SK-N-SH (cell line): ENCODE measurements around the gene TMPRSS9. TPM values are rescaled to one million over a fixed set of nuclear protein-coding genes. Genes with fewer than 3 reads are reported as not detected.

Experiments
- CTCF ChIA-PET: fragments of 300-600, 350-600 bp; formaldehyde crosslinking; extraction: SDS; loops from one replicate; lab custom pipeline; 2021; lab: Yijun Ruan, JAX
- POLR2A ChIA-PET: fragments of 350-600 bp; sonication (Branson Sonifier 250); formaldehyde crosslinking; extraction: SDS; loops from one replicate; lab custom pipeline; 2020; ENCODE audit warnings: antibody characterized with exemption, inconsistent platforms; lab: Yijun Ruan, JAX
- DNase-seq: peaks from one replicate; pipeline ENCODE4 v3.0.0; 2012
- H2AFZ ChIP-seq: fragments of 200-600 bp; sonication (generic); 2 replicates; pipeline ENCODE4 v1.8.1; 2016; ENCODE audit warnings: antibody characterized with exemption, mild to moderate bottlenecking, low read depth
- H3F3A ChIP-seq: fragments of 200-600 bp; sonication (generic); replicated peaks from 2 replicates; pipeline ENCODE3; 2016; ENCODE audit warnings: antibody characterized with exemption, mild to moderate bottlenecking; ENCODE audit not compliant: insufficient read depth
- H3K27ac ChIP-seq, 2 experiments: fragments of 200-500 bp in 1 of 2; fragments of 200-600 bp in 1 of 2; sonication (Bioruptor generic) in 1 of 2; sonication (generic), shearing (Covaris generic) in 1 of 2; 2 replicates each; pipeline versions ENCODE4 v1.5.1 to v1.6.1; 2014 to 2016; ENCODE audit warnings: low read depth in 2 of 2, inconsistent platforms in 1 of 2, low read length in 1 of 2, mild to moderate bottlenecking in 1 of 2, mixed read lengths in 1 of 2
- H3K27me3 ChIP-seq: fragments of 200-600 bp; sonication (generic), shearing (Covaris generic); 2 replicates; pipeline ENCODE4 v1.6.1; 2016; ENCODE audit warnings: mixed run types; ENCODE audit not compliant: insufficient read depth
- H3K36me3 ChIP-seq, 2 experiments: fragments of 200-500 bp in 1 of 2; fragments of 200-600 bp in 1 of 2; sonication (Bioruptor generic) in 1 of 2; sonication (generic) in 1 of 2; replicated peaks in 1 of 2; 2 replicates each; pipeline versions ENCODE3 to v1.5.1; 2014 to 2016; ENCODE audit warnings: low read length in 1 of 2, mild to moderate bottlenecking in 1 of 2; ENCODE audit not compliant: insufficient read depth in 2 of 2, control insufficient read depth in 1 of 2
- H3K4me1 ChIP-seq, 2 experiments: fragments of 200-500 bp in 1 of 2; fragments of 200-600 bp in 1 of 2; sonication (Bioruptor generic) in 1 of 2; sonication (generic), shearing (Covaris generic) in 1 of 2; 2 replicates each; pipeline versions ENCODE4 v1.5.1 to v1.6.1; 2014 to 2016; ENCODE audit warnings: low read depth in 1 of 2, low read length in 1 of 2, mixed run types in 1 of 2; ENCODE audit not compliant: insufficient read depth in 2 of 2, control insufficient read depth in 1 of 2
- H3K4me2 ChIP-seq: fragments of 200-600 bp; sonication (generic), shearing (Covaris generic); 2 replicates; pipeline ENCODE4 v1.6.1; 2017; ENCODE audit warnings: mixed run types
- H3K4me3 ChIP-seq, 2 experiments: fragments of 200-500 bp in 1 of 2; fragments of 200-600 bp in 1 of 2; sonication (Bioruptor generic) in 1 of 2; sonication (generic), shearing (Covaris generic) in 1 of 2; 2 replicates each; pipeline versions ENCODE4 v1.5.1 to v1.8.1; 2014 to 2016; ENCODE audit warnings: low read depth in 2 of 2, inconsistent platforms in 1 of 2, low read length in 1 of 2, mild to moderate bottlenecking in 1 of 2, mixed read lengths in 1 of 2, moderate library complexity in 1 of 2
- H3K79me2 ChIP-seq: fragments of 200-600 bp; sonication (generic); 2 replicates; pipeline ENCODE4 v1.8.1; 2017; ENCODE audit warnings: mild to moderate bottlenecking; ENCODE audit not compliant: insufficient read depth
- H3K9ac ChIP-seq: fragments of 200-600 bp; sonication (generic); 2 replicates; pipeline ENCODE4 v1.6.1; 2017; ENCODE audit warnings: mixed run types
- H3K9me2 ChIP-seq: fragments of 200-600 bp; sonication (generic); 2 replicates; pipeline ENCODE4 v1.6.1; 2017; ENCODE audit warnings: mixed run types
- H3K9me3 ChIP-seq: fragments of 200-600 bp; sonication (generic); 2 replicates; pipeline ENCODE4 v1.6.1; 2017; ENCODE audit warnings: mixed run types, mild to moderate bottlenecking, moderate library complexity
- H4K20me1 ChIP-seq: fragments of 200-600 bp; sonication (generic); 2 replicates; pipeline ENCODE4 v1.6.1; 2017; ENCODE audit warnings: mild to moderate bottlenecking, mixed run types; ENCODE audit not compliant: insufficient read depth
- CHD2 ChIP-seq: fragments of 150-350 bp; IDR thresholded peaks from 2 replicates; pipeline ENCODE4 v1.6.1; 2018; ENCODE audit warnings: low read length; ENCODE audit not compliant: partially characterized antibody
- ELF1 ChIP-seq: IDR thresholded peaks from 2 replicates; pipeline ENCODE4 v1.4.0; 2012
- EP300 ChIP-seq, 2 experiments: IDR thresholded peaks; 2 replicates each; pipeline versions ENCODE4 v1.4.0 to v1.6.1; 2012; ENCODE audit warnings: borderline replicate concordance in 1 of 2, low read depth in 1 of 2, low read length in 1 of 2
- FOXJ3 ChIP-seq: sonication (generic); formaldehyde crosslinking; IDR thresholded peaks from 2 replicates; pipeline ENCODE4 v1.5.1; 2020; ENCODE audit warnings: mild to moderate bottlenecking, missing genetic modification reagents
- FOXM1 ChIP-seq: IDR thresholded peaks from 2 replicates; pipeline ENCODE4 v1.4.0; 2012; ENCODE audit warnings: low read depth, mild to moderate bottlenecking
- IRF3 ChIP-seq: fragments of 150-350 bp; IDR thresholded peaks from 2 replicates; pipeline ENCODE4 v1.6.1; 2016; ENCODE audit warnings: mild to moderate bottlenecking, low read depth, low read length
- JUND ChIP-seq: IDR thresholded peaks from 2 replicates; pipeline ENCODE4 v1.4.0; 2012
- MAX ChIP-seq: IDR thresholded peaks from 2 replicates; pipeline ENCODE4 v1.4.0; 2012; ENCODE audit warnings: low read depth
- MEF2A ChIP-seq: IDR thresholded peaks from 2 replicates; pipeline ENCODE4 v1.4.0; 2012; ENCODE audit warnings: low read depth, borderline replicate concordance
- RAD21 ChIP-seq: IDR thresholded peaks from 2 replicates; pipeline ENCODE4 v1.6.1; 2012; ENCODE audit warnings: mild to moderate bottlenecking, low read length
- RCOR1 ChIP-seq: fragments of 150-350 bp; IDR thresholded peaks from 2 replicates; pipeline ENCODE4 v1.6.1; 2017; ENCODE audit warnings: antibody characterized with exemption, low read length
- REST ChIP-seq: IDR thresholded peaks from 2 replicates; pipeline ENCODE4 v1.6.1; 2012; ENCODE audit warnings: mild to moderate bottlenecking, low read depth, low read length, moderate library complexity
- RFX5 ChIP-seq: IDR thresholded peaks from 2 replicates; pipeline ENCODE4 v1.6.1; 2012; ENCODE audit warnings: mild to moderate bottlenecking, improper control_type of control experiment, low read length
- RXRA ChIP-seq: IDR thresholded peaks from 2 replicates; pipeline ENCODE4 v1.4.0; 2012; ENCODE audit warnings: low read depth, mild to moderate bottlenecking, borderline replicate concordance
- TAF1 ChIP-seq: IDR thresholded peaks from 2 replicates; pipeline ENCODE4 v1.6.1; 2012; ENCODE audit warnings: low read depth, mild to moderate bottlenecking, low read length, moderate library complexity, borderline replicate concordance
- TCF12 ChIP-seq: IDR thresholded peaks from 2 replicates; pipeline ENCODE4 v1.4.0; 2012
- USF1 ChIP-seq: IDR thresholded peaks from 2 replicates; pipeline ENCODE4 v1.4.0; 2012; ENCODE audit warnings: low read depth, borderline replicate concordance
- USF2 ChIP-seq: fragments of 150-350 bp; IDR thresholded peaks from 2 replicates; pipeline ENCODE4 v1.6.1; 2017; ENCODE audit warnings: antibody characterized with exemption, low read length, low read depth, borderline replicate concordance
- YY1 ChIP-seq: IDR thresholded peaks from 2 replicates; pipeline ENCODE4 v1.4.0; 2012; ENCODE audit warnings: low read depth, mild to moderate bottlenecking
- WGBS: methylation state at CpG from one replicate; pipeline ENCODE4 v1.1.6; 2017; ENCODE audit warnings: low lambda C conversion rate; 5-methylcytosine and 5-hydroxymethylcytosine counted together
- polyA plus RNA-seq, 3 experiments: library from polyadenylated mRNA; depleted of rRNA; stranded (reverse); fragments of >200 nt; gene quantifications; 2 replicates each; pipeline ENCODE4 v1.2.3, GENCODE V29; 2012

TMPRSS9 gene
- polyA plus RNA-seq, 1 of the 3 experiments (the other 2 are of a cell fraction) = not detected

- H3K4me3 ChIP-seq = no peak overlapping the region
- H3K4me1 ChIP-seq = peaks cover 0 to 2% of the 10 kb centered on the region in 2 experiments; a peak in 1 of 4 replicates
- TF ChIP-seq IRF3 = no peak
- TF ChIP-seq CHD2 = no peak
- TF ChIP-seq MAX = no peak
- no peak for TF ChIP-seq YY1
- TF ChIP-seq EP300 (IDR thresholded peaks at IDR 0.05; ENCODE audit: borderline replicate concordance in 1 of 2, low read depth in 1 of 2, low read length in 1 of 2) = no peak
- TF ChIP-seq RFX5 = no peak
- no peak for TF ChIP-seq FOXM1
- no peak for TF ChIP-seq USF1
- TF ChIP-seq RAD21 = no peak
- TF ChIP-seq RXRA = no peak
- no peak for TF ChIP-seq RCOR1
- no peak for TF ChIP-seq TCF12
- TF ChIP-seq JUND = no peak
- TF ChIP-seq REST = no peak
- TF ChIP-seq TAF1 = no peak
- TF ChIP-seq USF2 = no peak
- TF ChIP-seq MEF2A = no peak
- TF ChIP-seq FOXJ3 = no peak
- no peak for TF ChIP-seq ELF1
- no peak overlapping the region for H3K27ac ChIP-seq
- no peak overlapping the region for H3K9ac ChIP-seq
- no peaks in the 10 kb centered on the region for H3K9me2 ChIP-seq
- peaks cover 20% of the 10 kb centered on the region for H4K20me1 ChIP-seq
- no peak for DNase-seq
- no peaks in the 10 kb centered on the region for H3K27me3 ChIP-seq
- H3K4me2 ChIP-seq = no peak overlapping the region
- H3F3A ChIP-seq = peaks cover 18% of the 10 kb centered on the region
- peaks cover 50% of the 10 kb centered on the region for H3K79me2 ChIP-seq
- WGBS = 93% methylated on average over 3 of the region's 3 CpGs
- POLR2A ChIA-PET = interaction anchor here (1.1 kb wide), 1 partner anchor 20 kb away, joined by 3 read pairs; no protein-coding TSS in a partner anchor
- H3K9me3 ChIP-seq = no peaks in the 10 kb centered on the region
- peaks cover 0 to 5% of the 10 kb centered on the region in 2 experiments for H3K36me3 ChIP-seq
- no peak overlapping the region for H2AFZ ChIP-seq
- CTCF ChIA-PET = no interaction called here
Measured at GRCh38 chr19:2335848-2336247, 24.2 kb upstream of the TMPRSS9 start.
